Medulla oblongata (tissue), 1 donor: ENCODE measurements around the gene CFAP157.

ENCODE experiments used
- DNase-seq: peaks from one replicate; pipeline ENCODE4 v3.0.0-alpha.2; 2015; ENCODE audit errors: extremely low spot score

Gene CFAP157

GRCh38 chr9:127706836-127707241 is at the start of gene CFAP157:
Gene CFAP157, plus strand, starts transcription at chr9:127706988. Its CDS starts 44 bp downstream, at chr9:127707032.
- DNase-seq = no peak

GRCh38 chr9:127658428-127658827 is 48.4 kb upstream of the CFAP157 start:
- DNase-seq = no peak

- no peak for DNase-seq
Observed at GRCh38 chr9:127660886-127661741, 45.7 kb upstream of the CFAP157 start.

GRCh38 chr9:127662617-127663016 is 44.2 kb upstream of the CFAP157 start:
- DNase-seq = no peak

- no peak for DNase-seq
Observed at GRCh38 chr9:127664324-127664677, 42.5 kb upstream of the CFAP157 start.

GRCh38 chr9:127664678-127665507 is 41.9 kb upstream of the CFAP157 start:
- peak; percentile 30 for DNase-seq

GRCh38 chr9:127667127-127667844 is 39.5 kb upstream of the CFAP157 start:
- no peak for DNase-seq

GRCh38 chr9:127667906-127668305 is 38.9 kb upstream of the CFAP157 start:
- DNase-seq = no peak

GRCh38 chr9:127673234-127673633 is 33.6 kb upstream of the CFAP157 start:
- DNase-seq = no peak

- DNase-seq = no peak
Observed at GRCh38 chr9:127676638-127677037, 30.1 kb upstream of the CFAP157 start.

GRCh38 chr9:127679506-127679905 is 27.3 kb upstream of the CFAP157 start:
- no peak for DNase-seq

- no peak for DNase-seq
Observed at GRCh38 chr9:127680226-127680625, 26.6 kb upstream of the CFAP157 start.

- DNase-seq = no peak
Observed at GRCh38 chr9:127680846-127681245, 25.9 kb upstream of the CFAP157 start.

GRCh38 chr9:127682351-127683136 is 24.2 kb upstream of the CFAP157 start:
- DNase-seq = no peak

GRCh38 chr9:127683723-127684122 is 23.1 kb upstream of the CFAP157 start:
- DNase-seq = no peak

- no peak for DNase-seq
Observed at GRCh38 chr9:127684576-127684975, 22.2 kb upstream of the CFAP157 start.

- DNase-seq = no peak
Observed at GRCh38 chr9:127686461-127687393, 20.1 kb upstream of the CFAP157 start.

GRCh38 chr9:127689329-127690000 is 17.3 kb upstream of the CFAP157 start:
- DNase-seq = no peak

GRCh38 chr9:127690735-127691134 is 16.1 kb upstream of the CFAP157 start:
- DNase-seq = no peak

- no peak for DNase-seq
Observed at GRCh38 chr9:127692071-127692470, 14.7 kb upstream of the CFAP157 start.
